Embryonic facial prominence (tissue), 1 donor: ENCODE measurements around the gene RTN4RL1.

Source experiments
- DNase-seq: peaks from one replicate; pipeline ENCODE4 v3.0.0-alpha.2; 2016; ENCODE audit errors: extremely low spot score

The RTN4RL1 gene

GRCh38 chr17:1948517-1948825 is 76.7 kb downstream of the RTN4RL1 start:
- no peak for DNase-seq

- DNase-seq = no peak
Observed at GRCh38 chr17:1947743-1948516, 77.2 kb downstream of the RTN4RL1 start.

- no peak for DNase-seq
Observed at GRCh38 chr17:1947229-1947742, 77.8 kb downstream of the RTN4RL1 start.

DNA sequence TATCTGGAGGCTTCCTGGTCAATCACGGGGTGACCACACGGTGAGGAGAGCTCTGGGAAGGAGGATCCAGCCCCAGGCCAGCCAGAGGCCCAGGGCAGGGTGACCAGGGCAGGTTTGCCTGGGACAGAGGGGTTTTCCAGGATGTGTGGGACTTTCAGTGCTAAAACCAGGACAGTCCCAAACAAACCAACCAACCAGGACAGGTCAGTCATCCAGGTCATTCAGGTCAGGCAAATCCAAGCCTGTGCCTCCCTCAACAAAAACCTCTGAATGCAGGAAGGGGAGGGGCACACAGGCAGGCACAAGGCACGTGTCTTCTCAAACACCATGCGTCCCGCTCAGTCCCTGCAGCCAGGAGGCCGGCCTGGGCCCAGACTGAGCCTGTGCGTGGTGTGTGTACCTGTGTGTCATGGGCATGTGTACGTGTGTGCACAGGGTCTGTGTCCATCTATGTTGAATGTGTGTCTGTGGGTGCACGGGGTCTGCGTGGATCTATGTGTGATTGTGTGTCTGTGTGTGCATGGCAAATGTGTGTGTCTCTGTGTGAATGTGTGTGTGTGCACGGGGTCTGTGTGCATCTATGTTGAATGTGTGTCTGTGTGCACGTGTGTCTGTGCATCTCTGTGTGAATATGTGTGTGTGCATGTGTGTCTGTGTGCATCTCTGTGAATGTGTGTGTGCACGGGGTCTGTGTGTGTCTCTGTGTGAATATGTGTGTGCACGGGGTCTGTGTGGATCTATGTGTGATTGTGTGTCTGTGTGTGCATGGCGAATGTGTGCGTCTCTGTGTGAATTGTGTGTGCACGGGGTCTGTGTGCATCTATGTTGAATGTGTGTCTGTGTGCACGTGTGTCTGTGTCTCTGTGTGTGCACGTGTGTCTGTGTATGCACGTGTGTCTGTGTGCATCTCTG is 78.9 kb downstream of the RTN4RL1 start:
- DNase-seq = no peak

GRCh38 chr17:1945621-1946020 is 79.5 kb downstream of the RTN4RL1 start:
- no peak for DNase-seq

GRCh38 chr17:1943436-1943831 is 81.7 kb downstream of the RTN4RL1 start:
- no peak for DNase-seq

GRCh38 chr17:1942666-1943435 is 82.3 kb downstream of the RTN4RL1 start:
- DNase-seq = no peak

DNA sequence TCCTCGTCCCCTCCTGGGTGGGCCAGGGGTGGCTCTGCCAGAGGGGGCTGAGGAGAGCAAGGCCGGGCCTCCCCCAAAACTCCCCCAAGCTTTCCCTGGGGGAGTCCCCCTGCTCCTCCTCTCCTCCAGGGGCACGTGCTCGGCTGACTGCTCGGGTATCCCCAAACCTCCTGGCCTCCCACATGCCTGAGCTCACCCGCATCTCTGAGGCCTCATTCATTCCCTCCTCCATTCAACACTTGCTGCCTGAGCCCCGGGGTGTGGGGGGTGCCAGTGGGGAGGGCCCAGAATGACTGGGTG is 83.1 kb downstream of the RTN4RL1 start:
- no peak for DNase-seq

GRCh38 chr17:1941272-1942065 is 83.7 kb downstream of the RTN4RL1 start:
- no peak for DNase-seq

- no peak for DNase-seq
Observed at GRCh38 chr17:1940810-1941185, 84.3 kb downstream of the RTN4RL1 start.

- DNase-seq = no peak
Observed at GRCh38 chr17:1939981-1940809, 84.9 kb downstream of the RTN4RL1 start.

GRCh38 chr17:1937461-1937860 is 87.7 kb downstream of the RTN4RL1 start:
- DNase-seq = no peak

GRCh38 chr17:1936766-1937165 is 88.4 kb downstream of the RTN4RL1 start:
- DNase-seq = no peak

DNA sequence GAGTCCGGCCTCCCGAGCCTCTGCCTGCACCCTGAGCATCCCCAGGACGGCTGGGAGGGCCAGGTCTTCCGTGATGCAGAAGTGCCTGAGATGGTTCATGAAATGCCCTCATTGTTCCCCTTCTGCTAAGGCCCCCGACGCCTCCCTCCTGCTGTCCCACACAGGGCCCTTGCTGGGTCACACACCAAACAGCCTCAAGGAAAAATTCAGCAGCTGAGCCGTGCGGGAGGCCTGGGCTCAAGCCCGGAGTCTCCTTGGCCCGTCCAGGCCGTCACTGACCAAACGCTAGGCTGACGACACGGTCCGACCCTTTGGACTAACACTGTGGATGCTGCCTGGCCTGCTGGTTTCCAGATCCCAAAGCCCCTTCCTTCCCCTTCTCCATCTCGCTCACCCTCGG is 90.2 kb downstream of the RTN4RL1 start:
- DNase-seq = no peak

GRCh38 chr17:1933875-1934715 is 91.0 kb downstream of the RTN4RL1 start:
- DNase-seq = no peak

DNA sequence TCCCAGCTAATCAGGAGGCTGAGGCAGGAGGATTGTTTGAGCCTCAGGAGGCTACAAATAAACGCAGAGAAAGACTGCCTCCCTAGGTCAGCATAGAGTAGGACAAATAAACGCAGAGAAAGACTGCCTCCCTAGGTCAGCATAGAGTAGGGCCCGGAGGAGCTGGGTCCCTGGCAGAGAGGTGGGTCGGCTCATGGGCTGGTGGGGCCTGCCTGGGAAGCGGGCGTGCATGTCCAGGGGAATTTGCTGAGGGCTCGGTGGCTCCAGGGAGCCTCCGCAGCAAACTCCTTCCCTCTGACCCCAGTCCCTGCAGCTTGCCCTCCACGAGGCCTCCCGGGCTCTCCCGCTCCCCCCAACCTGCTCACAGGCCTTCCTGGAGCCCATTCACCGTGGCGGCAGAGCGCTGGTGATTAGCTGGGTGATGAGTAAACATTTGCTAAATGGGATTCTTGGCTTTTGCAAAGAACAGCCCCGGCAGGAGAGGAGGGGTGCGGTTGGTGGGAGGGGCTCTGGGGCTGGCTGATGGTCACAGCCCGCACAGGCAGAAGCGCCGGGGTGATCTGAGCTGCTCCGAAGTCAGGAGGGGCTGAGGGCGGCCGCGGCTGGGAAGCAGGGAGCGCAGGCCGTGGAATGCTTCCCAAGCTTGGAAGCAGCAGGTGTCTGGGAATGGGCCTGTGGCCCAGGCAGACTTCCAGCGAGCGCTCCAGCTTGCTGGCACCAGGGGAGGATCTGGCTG is 93.1 kb downstream of the RTN4RL1 start:
- DNase-seq = no peak

DNA sequence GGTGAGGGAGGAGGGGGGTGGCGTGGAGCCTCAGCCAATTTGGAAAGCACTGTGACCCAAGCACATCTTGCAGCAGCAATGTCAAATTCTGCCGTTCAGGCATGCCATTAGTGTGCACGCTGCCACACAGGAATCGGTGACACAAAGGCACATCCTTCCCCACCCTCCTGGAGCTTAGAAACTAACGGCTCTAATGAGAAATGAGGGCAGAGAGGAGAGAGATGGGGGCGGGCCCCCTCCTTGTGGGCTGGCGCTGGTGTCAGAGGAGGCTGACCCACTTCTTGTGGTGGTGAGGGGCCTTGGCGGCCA is 94.8 kb downstream of the RTN4RL1 start:
- no peak for DNase-seq

DNA sequence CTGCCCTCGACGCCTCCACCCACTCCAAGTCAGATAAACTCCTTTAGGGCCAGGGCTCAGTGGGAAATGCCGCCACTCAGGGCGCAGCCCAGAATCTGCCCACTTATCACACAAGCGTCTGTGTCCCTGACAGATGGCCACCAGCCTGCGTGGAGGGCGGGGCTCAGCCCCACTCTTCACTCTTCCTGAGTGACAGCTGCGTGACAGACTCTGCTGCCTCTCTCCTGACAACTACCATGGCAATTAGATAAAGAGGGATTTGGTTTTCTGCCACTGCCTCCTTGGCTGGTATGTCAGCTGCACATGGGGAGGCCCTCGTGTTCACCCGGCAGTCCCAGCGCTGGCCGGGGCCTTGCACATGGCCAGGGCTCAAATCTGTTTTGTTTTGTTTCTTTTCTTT is 96.2 kb downstream of the RTN4RL1 start:
- DNase-seq = no peak

DNA sequence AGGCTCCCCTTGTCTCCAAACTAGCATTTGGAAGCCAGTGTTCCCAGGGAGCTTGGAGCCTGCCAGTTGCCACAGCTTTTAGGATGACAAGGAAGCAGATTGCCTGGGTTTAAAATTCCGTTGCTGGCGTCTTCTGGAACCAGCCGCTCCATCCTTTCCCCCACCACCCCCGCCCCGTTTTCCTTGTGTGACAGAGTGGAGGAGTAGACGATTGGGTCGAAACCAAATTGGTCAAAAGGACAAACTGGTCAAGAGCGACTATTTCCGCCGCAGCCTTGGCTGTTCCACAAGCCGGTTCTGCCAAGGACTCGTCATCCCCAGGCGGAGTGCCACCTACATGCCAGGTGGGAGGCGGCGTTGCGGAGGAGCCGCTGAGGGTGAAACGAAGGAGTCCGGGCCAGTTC is 104.2 kb downstream of the RTN4RL1 start:
- DNase-seq = no peak
